SJSA1 (cell line): Measurements from ENCODE around the gene PRKAR1B. TPM values are rescaled to one million over a fixed set of nuclear protein-coding genes. Genes with fewer than 3 reads are reported as not detected.
"Not testable (repeated sequence)": the region's sequence is repeated elsewhere in the genome, so short reads cannot be mapped to it uniquely, and the experiment has no call there.

Experiments
- DNase-seq, 2 experiments: peaks; one replicate each; pipeline ENCODE4 v3.0.0-alpha.2; 2015 to 2020; ENCODE audit warnings: low spot score in 2 of 2, low read depth in 1 of 2
- H3K27ac ChIP-seq: fragments of 250-450 bp; sonication (Bioruptor Pico); 2 replicates; pipeline ENCODE4 v1.5.1; 2020; ENCODE audit warnings: mild to moderate bottlenecking, moderate library complexity
- H3K27me3 ChIP-seq: fragments of 250-450 bp; sonication (Bioruptor Pico); replicated peaks from 2 replicates; pipeline ENCODE4 v1.5.1; 2020; ENCODE audit warnings: mild to moderate bottlenecking, moderate library complexity
- H3K36me3 ChIP-seq: fragments of 250-450 bp; sonication (Bioruptor Pico); 2 replicates; pipeline ENCODE4 v1.5.1; 2020; ENCODE audit warnings: mild to moderate bottlenecking
- H3K4me1 ChIP-seq: fragments of 250-450 bp; sonication (Bioruptor Pico); replicated peaks from 2 replicates; pipeline ENCODE4 v1.6.1; 2021; ENCODE audit warnings: mild to moderate bottlenecking
- H3K4me3 ChIP-seq: fragments of 250-450 bp; sonication (Bioruptor Pico); 2 replicates; pipeline ENCODE4 v1.5.1; 2020; ENCODE audit warnings: mild to moderate bottlenecking
- H3K9me3 ChIP-seq: fragments of 250-450 bp; sonication (Bioruptor Pico); replicated peaks from 2 replicates; pipeline ENCODE4 v1.5.1; 2020; ENCODE audit warnings: mild to moderate bottlenecking
- total RNA-seq: library from RNA; depleted of rRNA; stranded (reverse); fragments of >200 nt; shearing (Covaris generic); gene quantifications from 2 replicates; pipeline ENCODE4 v1.2.3, GENCODE V29; 2014

PRKAR1B gene
- total RNA-seq, 1 experiment from 2014 or later = 7.3 TPM

GRCh38 chr7:551615-551970 is 175.5 kb downstream of the PRKAR1B start:
- H3K27ac ChIP-seq, H3K4me3 ChIP-seq, H3K36me3 ChIP-seq, H3K27me3 ChIP-seq, H3K4me1 ChIP-seq, H3K9me3 ChIP-seq, DNase-seq: not testable (repeated sequence)

DNA sequence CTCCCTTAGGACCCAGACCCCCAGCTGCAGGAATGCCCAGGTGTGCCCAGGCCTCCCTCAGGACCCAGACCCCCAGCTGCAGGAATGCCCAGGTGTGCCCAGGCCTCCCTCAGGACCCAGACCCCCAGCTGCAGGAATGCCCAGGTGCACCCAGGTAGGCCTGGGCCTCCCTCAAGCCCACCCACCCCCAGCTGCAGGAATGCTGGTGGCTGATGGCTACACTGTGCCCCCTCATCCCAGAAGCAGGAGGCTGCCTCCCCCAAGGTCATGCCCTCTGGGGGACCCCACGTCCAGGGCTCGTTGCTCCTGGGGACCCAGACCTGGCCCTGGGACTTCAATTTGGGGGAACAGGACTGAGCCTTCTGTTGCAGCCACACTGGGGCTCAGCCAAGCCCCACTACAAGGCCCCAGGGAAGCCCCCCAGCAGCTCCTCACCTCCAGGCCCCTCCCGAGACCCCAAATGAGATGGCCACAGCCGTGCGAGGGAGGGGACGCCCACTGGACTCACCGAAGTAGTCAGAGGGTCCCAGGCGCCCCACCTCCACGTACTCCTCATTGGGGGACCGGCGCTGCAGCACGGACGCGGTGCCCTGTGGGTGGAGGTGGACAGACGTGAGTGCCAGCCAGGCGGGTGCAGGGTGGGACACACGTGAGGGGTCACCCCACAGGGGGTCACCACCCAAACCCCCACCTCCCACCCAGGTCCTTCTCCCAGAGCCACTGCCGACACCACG is 176.0 kb downstream of the PRKAR1B start:
- Histone ChIP-seq H3K4me3 (no peak overlapping the region), H3K27me3 (no peaks in the 10 kb centered on the region), H3K9me3 (no peaks in the 10 kb centered on the region), H3K27ac (no peak overlapping the region), H3K4me1 (no peaks in the 10 kb centered on the region), H3K36me3 (no peaks in the 10 kb centered on the region)
- no peak for DNase-seq

GRCh38 chr7:549891-550625 is 177.0 kb downstream of the PRKAR1B start:
- Histone ChIP-seq H3K27ac (no peak overlapping the region), H3K9me3 (no peaks in the 10 kb centered on the region), H3K27me3 (no peaks in the 10 kb centered on the region), H3K4me3 (no peak overlapping the region), H3K4me1 (no peaks in the 10 kb centered on the region), H3K36me3 (no peaks in the 10 kb centered on the region)
- DNase-seq = no peak

DNA sequence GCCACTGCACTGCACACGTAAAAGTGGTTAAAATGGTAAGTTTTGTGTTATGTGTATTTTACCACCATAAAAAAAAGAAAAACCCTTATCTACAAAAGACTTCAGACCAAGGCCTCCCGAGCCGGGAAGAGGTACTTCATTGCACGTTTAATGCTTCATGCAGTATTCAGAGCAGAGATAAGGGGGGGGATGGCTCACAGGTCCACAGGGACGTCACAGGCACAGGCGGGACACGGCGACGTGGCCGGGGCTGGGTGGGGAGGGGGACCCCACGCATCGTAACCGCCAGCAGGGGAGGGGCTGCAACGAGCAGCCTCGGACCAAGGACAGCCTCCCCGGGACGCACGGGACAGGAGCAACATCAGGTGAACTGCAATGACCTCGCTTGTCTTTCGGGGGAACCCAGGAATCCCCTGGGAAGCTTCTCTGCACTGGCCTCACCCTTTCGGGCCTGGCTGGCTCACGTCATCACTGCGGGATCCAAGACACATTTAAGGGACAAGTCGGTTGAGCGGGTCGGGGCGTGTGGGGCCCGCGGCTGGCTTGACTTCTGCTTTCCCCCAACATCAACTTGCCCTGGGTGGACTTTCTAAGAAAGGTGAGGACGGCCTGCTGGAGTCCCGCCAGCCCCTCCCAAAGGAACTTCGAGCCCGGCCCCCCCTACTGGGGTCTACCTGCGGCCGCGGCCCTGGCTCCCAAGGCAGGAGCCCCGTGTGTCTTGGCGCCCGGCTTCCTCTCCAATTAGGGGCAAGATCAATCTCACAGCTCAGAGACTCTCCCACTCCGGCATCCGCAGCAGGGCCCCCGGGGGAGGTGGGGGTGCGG is 177.8 kb downstream of the PRKAR1B start:
- no peak for DNase-seq
- H3K4me1 ChIP-seq = peaks cover 4% of the 10 kb centered on the region
- H3K36me3 ChIP-seq = no peaks in the 10 kb centered on the region

DNA sequence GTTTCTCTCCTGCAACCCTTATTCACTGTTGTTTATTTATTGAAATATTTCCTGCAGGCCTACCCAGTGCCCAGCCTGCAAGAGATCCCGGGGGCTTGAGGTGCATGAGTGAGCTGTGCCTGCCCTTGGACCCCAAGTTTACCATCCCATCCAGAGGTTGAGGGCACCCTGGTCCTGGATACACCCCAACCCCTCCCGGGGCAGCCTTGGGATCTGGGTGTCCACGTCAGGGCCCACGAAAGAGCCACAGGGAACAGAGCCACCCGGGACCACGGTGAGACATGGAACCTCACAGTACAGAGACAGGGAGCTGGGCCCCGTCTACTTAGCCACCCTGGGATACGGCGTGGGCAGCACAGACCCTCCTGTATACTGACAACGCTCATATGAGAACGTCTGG is 178.7 kb downstream of the PRKAR1B start:
- Histone ChIP-seq H3K36me3 (no peaks in the 10 kb centered on the region), H3K27ac (no peak overlapping the region)
- DNase-seq = no peak

More for the DNA sequence above, 177.8 kb downstream of the PRKAR1B start:
- no peak overlapping the region for H3K4me3 ChIP-seq
- no peaks in the 10 kb centered on the region for H3K27me3 ChIP-seq
- no peaks in the 10 kb centered on the region for H3K9me3 ChIP-seq
- no peak overlapping the region for H3K27ac ChIP-seq

DNA sequence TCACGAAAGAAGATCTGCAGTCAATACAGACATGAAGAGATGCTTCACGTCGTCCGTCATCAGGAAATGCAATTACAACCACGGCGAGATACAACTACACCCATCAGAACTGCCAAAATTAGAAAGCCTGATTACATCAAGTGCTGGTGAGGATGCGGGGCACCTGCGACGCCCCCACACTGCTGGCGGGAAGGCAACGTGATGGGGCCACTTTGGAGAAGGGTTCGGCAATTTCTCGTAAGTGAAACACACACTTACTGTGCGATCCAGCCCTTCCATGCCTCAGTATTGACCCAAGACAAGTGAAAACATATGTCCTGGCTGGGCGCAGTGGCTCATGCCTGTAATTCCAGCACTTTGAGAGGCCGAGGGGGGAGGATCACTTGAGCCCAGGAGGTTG is 181.6 kb downstream of the PRKAR1B start:
- H3K27me3 ChIP-seq = no peaks in the 10 kb centered on the region

More for the DNA sequence above, 178.7 kb downstream of the PRKAR1B start:
- Histone ChIP-seq H3K27me3 (no peaks in the 10 kb centered on the region), H3K9me3 (no peaks in the 10 kb centered on the region), H3K4me3 (no peak overlapping the region), H3K4me1 (peaks cover 13% of the 10 kb centered on the region)

DNA sequence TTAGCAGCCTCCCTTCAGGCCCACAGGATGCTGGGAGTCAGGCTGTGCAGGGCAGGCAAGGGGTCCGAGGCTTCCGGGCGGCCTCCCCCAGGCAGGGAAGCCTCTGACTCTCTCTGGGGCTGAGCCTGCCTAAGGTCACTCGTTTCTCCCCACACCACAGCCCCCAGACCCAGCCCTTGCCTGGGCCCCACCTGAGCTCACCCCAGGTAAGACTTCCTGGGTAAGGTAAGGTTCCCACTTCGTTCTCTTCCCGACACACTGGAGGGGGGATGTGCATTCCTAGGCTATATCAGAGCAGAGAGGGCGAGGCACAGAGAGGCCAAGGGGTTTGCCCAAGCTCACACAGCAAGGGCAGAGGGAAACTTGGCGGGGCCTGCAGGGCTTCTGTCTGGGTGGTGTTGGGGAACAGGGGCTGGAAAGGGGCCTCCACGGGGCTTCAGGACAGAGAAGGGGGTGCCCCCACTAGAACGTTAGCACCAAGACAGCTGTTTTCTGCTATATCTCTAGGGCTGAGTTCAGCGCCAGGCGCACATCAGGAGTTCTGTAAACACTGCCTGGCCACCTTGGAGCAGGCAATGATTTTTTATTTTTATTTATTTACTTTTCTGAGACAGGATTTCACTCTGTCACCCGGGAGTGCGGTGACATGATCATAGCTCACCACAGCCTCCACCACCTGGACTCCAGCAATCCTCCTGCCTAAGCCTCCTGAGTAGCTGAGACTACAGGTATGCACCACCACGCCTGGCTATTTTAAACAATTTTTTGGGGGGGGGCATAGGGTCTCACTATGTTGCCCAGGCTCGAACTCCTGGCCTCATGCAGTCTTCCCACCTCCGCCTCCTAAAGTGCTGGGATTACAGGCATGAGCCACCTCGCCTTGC is 182.5 kb downstream of the PRKAR1B start:
- Histone ChIP-seq H3K36me3 (no peaks in the 10 kb centered on the region), H3K9me3 (no peaks in the 10 kb centered on the region), H3K4me3 (no peak overlapping the region), H3K4me1 (peaks cover 43% of the 10 kb centered on the region), H3K27ac (no peak overlapping the region), H3K27me3 (no peaks in the 10 kb centered on the region)
- DNase-seq = no peak

More for the DNA sequence above, 181.6 kb downstream of the PRKAR1B start:
- Histone ChIP-seq H3K4me1 (peaks cover 35% of the 10 kb centered on the region), H3K4me3 (no peak overlapping the region), H3K27ac (no peak overlapping the region), H3K36me3 (no peaks in the 10 kb centered on the region), H3K9me3 (no peaks in the 10 kb centered on the region)
- no peak for DNase-seq

DNA sequence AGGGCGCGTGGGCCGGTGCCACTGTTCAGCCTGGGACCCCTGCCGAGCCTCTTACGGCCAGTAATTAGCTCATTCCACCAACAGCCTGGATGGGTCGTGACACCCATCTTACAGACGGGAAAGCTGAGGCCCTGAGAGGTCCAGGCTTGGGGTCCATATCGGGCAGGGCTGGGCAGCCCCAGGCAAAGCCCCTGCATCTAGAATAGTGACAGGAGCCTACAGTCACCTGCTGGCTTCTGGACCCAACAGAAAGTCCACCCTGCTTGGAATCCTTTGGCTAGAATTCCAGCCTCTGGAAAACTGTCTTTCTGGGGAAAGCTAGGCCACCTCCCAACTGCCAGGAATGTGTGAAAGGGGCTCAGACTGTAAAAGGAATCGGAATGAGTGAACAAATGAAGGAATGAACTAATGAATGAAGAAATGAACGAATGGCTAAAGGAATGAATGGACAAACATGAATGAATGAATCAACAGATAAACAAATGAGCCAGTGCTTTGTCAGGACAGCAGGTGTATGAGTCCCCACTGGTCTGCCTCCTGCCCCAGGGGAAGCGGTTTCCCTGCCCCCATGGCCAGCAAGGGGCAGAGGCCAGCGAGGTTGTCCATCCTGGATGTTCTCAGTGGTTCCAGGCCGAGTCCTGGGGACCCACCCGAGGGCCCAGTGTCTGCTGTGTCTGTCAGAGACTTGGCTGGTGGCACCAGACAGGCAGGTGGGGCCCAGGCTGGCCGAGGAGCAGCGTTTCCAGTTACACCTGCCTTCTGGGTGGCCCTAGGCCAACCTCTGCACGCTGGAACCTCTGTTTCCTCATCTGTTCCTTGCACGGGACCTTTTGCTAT is 183.4 kb downstream of the PRKAR1B start:
- peak overlapping the region; percentile 75; the same call in 1 of the 2 replicates for H3K27ac ChIP-seq
- H3K36me3 ChIP-seq = no peaks in the 10 kb centered on the region; the same call in 1 of the 2 replicates
- no peak for DNase-seq
- H3K27me3 ChIP-seq = no peaks in the 10 kb centered on the region
- H3K4me3 ChIP-seq = no peak overlapping the region
- no peaks in the 10 kb centered on the region for H3K9me3 ChIP-seq
- H3K4me1 ChIP-seq = peaks cover 51% of the 10 kb centered on the region

DNA sequence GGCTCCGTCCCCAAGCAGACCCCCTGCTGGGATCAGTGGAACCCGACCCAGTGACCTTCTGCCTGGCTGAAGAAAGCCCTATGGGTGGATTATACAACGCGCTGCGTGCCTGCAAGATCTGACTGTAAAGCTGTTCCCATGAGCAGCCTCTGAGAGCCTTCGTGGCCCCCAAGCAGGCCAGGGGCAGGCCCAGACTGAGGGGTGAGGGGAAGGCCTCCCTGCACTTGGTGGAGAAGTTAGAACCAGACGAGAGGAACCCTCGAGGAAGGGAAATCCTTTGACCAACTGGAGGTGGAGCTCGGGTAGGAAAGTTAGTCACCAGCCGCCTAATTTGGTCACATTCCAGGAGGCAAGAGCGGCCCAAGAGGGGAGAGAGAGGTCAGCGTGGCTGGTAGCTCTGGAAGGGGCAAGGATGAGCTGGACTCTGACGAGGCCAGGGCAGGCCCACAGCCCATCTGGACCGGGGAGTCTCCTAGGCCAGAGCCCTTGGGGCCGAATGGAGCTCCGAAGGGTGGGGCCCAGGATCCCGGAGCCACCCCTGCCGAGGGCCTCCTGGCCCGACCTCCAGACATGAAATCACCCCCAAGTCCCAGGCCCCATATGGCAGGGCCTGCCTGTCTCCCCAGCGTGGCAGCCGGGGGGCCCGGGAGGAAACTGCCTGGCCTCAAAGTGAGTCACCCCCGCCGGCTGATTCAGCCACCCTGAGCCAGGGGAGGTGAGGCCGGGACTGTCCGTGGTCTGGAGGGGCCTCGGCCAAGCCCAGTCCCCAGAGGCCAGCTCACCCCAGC is 184.2 kb downstream of the PRKAR1B start:
- no peaks in the 10 kb centered on the region for H3K9me3 ChIP-seq
- peak; percentile 90 to 95 for DNase-seq
- peaks cover 59% of the 10 kb centered on the region for H3K4me1 ChIP-seq
- H3K4me3 ChIP-seq = no peak overlapping the region
- no peaks in the 10 kb centered on the region; the same call in 1 of the 2 replicates for H3K36me3 ChIP-seq
- peak overlapping the region; percentile 75 for H3K27ac ChIP-seq
- no peaks in the 10 kb centered on the region for H3K27me3 ChIP-seq

- no peak for DNase-seq
- H3K36me3 ChIP-seq = no peaks in the 10 kb centered on the region; the same call in 1 of the 2 replicates
- no peaks in the 10 kb centered on the region for H3K9me3 ChIP-seq
- peak overlapping the region; percentile 75 for H3K27ac ChIP-seq
- H3K4me3 ChIP-seq = no peak overlapping the region
- H3K27me3 ChIP-seq = no peaks in the 10 kb centered on the region
- H3K4me1 ChIP-seq = peaks cover 63% of the 10 kb centered on the region
These were observed 184.9 kb downstream of the PRKAR1B start for GRCh38 chr7:542131-542712.

GRCh38 chr7:541661-542060 is 185.4 kb downstream of the PRKAR1B start:
- Histone ChIP-seq H3K4me1 (peaks cover 63% of the 10 kb centered on the region), H3K4me3 (no peak overlapping the region), H3K9me3 (no peaks in the 10 kb centered on the region), H3K27ac (no peak overlapping the region), H3K27me3 (no peaks in the 10 kb centered on the region), H3K36me3 (no peaks in the 10 kb centered on the region; the same call in 1 of the 2 replicates)
- no peak for DNase-seq
